ENCODE results near the gene CDC14C.

The CDC14C gene

GRCh38 chr7:48971173-48971572 lies 46.8 kb downstream of the CDC14C start:
- Histone ChIP-seq H3K27ac (replicated peaks) (no peak overlapping the region), H3K4me3 (replicated peaks; ENCODE audit: insufficient read depth, low read length) (no peak overlapping the region), H3K27me3 (ENCODE audit: insufficient read depth, poor library complexity, severe bottlenecking) (no peaks in the 10 kb centered on the region)
- DNase-seq (ENCODE audit: low read depth in 1 of 2, low spot score in 1 of 2): no peak
- no peak for TF ChIP-seq GABPA (IDR thresholded peaks at IDR 0.05; ENCODE audit: low read depth)
- no peak for TF ChIP-seq POLR2AphosphoS5 (IDR thresholded peaks at IDR 0.05; ENCODE audit: low read depth)
- TF ChIP-seq SPI1 (IDR thresholded peaks at IDR 0.05; ENCODE audit: borderline replicate concordance, low read depth): no peak
- TF ChIP-seq CTCF (IDR thresholded peaks at IDR 0.05; ENCODE audit: insufficient read depth, low read length): no peak
- TF ChIP-seq REST (IDR thresholded peaks at IDR 0.05; ENCODE audit: insufficient replicate concordance, low read depth): no peak

- Histone ChIP-seq H3K4me3 (replicated peaks; ENCODE audit: insufficient read depth, low read length) (no peak overlapping the region), H3K27me3 (ENCODE audit: insufficient read depth, poor library complexity, severe bottlenecking) (peaks cover 2% of the 10 kb centered on the region), H3K27ac (replicated peaks) (no peak overlapping the region)
- no peak for DNase-seq (ENCODE audit: low read depth in 1 of 2, low spot score in 1 of 2)
- TF ChIP-seq GABPA (IDR thresholded peaks at IDR 0.05; ENCODE audit: low read depth): no peak
- no peak for TF ChIP-seq CTCF (IDR thresholded peaks at IDR 0.05; ENCODE audit: insufficient read depth, low read length)
- TF ChIP-seq REST (IDR thresholded peaks at IDR 0.05; ENCODE audit: insufficient replicate concordance, low read depth): no peak
- no peak for TF ChIP-seq SPI1 (IDR thresholded peaks at IDR 0.05; ENCODE audit: borderline replicate concordance, low read depth)
- no peak for TF ChIP-seq POLR2AphosphoS5 (IDR thresholded peaks at IDR 0.05; ENCODE audit: low read depth)
Measured at GRCh38 chr7:48976253-48976652, 51.9 kb downstream of the CDC14C start.

GRCh38 chr7:48976850-48977249 lies 52.5 kb downstream of the CDC14C start:
- TF ChIP-seq POLR2AphosphoS5 (IDR thresholded peaks at IDR 0.05; ENCODE audit: low read depth): no peak
- TF ChIP-seq GABPA (IDR thresholded peaks at IDR 0.05; ENCODE audit: low read depth): no peak
- TF ChIP-seq SPI1 (IDR thresholded peaks at IDR 0.05; ENCODE audit: borderline replicate concordance, low read depth): no peak
- no peak for TF ChIP-seq REST (IDR thresholded peaks at IDR 0.05; ENCODE audit: insufficient replicate concordance, low read depth)
- TF ChIP-seq CTCF (IDR thresholded peaks at IDR 0.05; ENCODE audit: insufficient read depth, low read length): no peak
- Histone ChIP-seq H3K27ac (replicated peaks) (no peak overlapping the region), H3K4me3 (replicated peaks; ENCODE audit: insufficient read depth, low read length) (no peak overlapping the region), H3K27me3 (ENCODE audit: insufficient read depth, poor library complexity, severe bottlenecking) (peaks cover 2% of the 10 kb centered on the region)
- no peak for DNase-seq (ENCODE audit: low read depth in 1 of 2, low spot score in 1 of 2)

Data from HL-60 (cell line).